SK-N-MC (cell line): ENCODE data around the gene TRAF3.
"Not testable (repeated sequence)": the region's sequence is repeated elsewhere in the genome, so short reads cannot be mapped to it uniquely, and the experiment has no call there.

Source experiments
- DNase-seq: peaks from one replicate; pipeline ENCODE4 v3.0.0-alpha.2; 2011; ENCODE audit warnings: low read depth, low spot score
- H3K27ac ChIP-seq: fragments of 200-600 bp; sonication (generic); 2 replicates; pipeline ENCODE4 v1.5.1; 2016; ENCODE audit warnings: mixed run types
- H3K36me3 ChIP-seq: fragments of 200-600 bp; sonication (generic); 2 replicates; pipeline ENCODE4 v1.6.1; 2017; ENCODE audit warnings: antibody characterized with exemption, low read length, mixed read lengths; ENCODE audit not compliant: insufficient read depth
- H3K4me3 ChIP-seq: fragments of 200-600 bp; sonication (generic); 2 replicates; pipeline ENCODE4 v1.5.1; 2016
- H3K9ac ChIP-seq: fragments of 200-600 bp; sonication (generic); 2 replicates; pipeline ENCODE4 v1.8.0; 2017; ENCODE audit warnings: mixed run types, mixed read lengths; ENCODE audit not compliant: insufficient read length
- H3K9me3 ChIP-seq: fragments of 200-600 bp; sonication (generic); 2 replicates; pipeline ENCODE4 v1.6.1; 2017; ENCODE audit warnings: low read depth, mild to moderate bottlenecking, antibody characterized with exemption, low read length, moderate library complexity, mixed read lengths
- EZH2 ChIP-seq: fragments of 200-600 bp; sonication (generic); IDR thresholded peaks from one replicate; pipeline ENCODE4 v1.6.1; 2017; ENCODE audit warnings: antibody characterized with exemption
- FOXP2 ChIP-seq: optimal IDR thresholded peaks from 2 replicates; pipeline ENCODE3; 2011; ENCODE audit warnings: mild to moderate bottlenecking, moderate library complexity; ENCODE audit not compliant: insufficient read depth; ENCODE audit errors: extremely low read length, control extremely low read depth
- POLR2AphosphoS5 ChIP-seq: IDR thresholded peaks from 2 replicates; pipeline ENCODE4 v1.6.1; 2012; ENCODE audit warnings: mild to moderate bottlenecking, low read depth, low read length, borderline replicate concordance

Gene TRAF3

DNA sequence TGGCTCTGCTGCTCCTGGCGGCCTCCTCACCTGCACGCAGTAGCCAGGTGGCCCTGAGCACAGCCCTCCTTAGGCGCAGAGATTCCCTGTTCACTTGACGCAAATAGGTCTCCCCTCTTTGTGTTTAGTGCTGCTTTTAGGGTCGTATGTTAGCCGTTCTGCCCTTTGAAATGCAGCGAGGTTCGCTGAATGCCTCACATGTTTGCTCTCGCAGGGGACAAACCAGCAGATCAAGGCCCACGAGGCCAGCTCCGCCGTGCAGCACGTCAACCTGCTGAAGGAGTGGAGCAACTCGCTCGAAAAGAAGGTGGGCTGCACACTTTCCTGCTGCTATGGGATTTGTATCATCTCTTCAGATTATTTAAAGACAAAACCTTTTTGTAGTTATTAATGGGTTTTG lies 113.9 kb downstream of the TRAF3 start:
- Histone ChIP-seq H3K36me3 (peaks cover 39% of the 10 kb centered on the region; the same call in 1 of the 2 replicates), H3K4me3 (no peak overlapping the region), H3K9me3 (no peaks in the 10 kb centered on the region), H3K27ac (no peak overlapping the region), H3K9ac (no peak overlapping the region)
- TF ChIP-seq EZH2 (no peak), FOXP2 (no peak), POLR2AphosphoS5 (no peak)
- no peak for DNase-seq

DNA sequence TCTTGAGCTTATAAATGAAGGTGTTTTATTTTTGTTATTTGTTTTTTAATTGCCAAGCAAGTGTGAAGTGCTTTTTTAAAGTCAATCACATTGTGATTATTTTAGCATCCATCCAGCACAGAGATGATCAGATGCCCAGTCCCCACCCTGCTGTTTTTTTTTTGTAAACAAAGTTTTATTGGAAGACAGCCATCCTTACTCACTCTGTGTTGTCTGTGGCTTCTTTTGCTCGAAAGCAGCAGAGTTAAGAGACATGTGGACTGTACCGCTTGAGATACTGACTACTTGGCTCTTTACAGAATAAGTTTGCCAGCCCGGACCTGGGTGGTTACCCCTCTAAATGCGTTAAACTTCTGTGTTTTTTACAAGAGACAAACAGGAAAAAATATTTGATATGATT lies 114.3 kb downstream of the TRAF3 start:
- Histone ChIP-seq H3K4me3 (no peak overlapping the region), H3K9ac (no peak overlapping the region), H3K27ac (no peak overlapping the region), H3K9me3 (no peaks in the 10 kb centered on the region), H3K36me3 (peaks cover 34% of the 10 kb centered on the region; the same call in 1 of the 2 replicates)
- DNase-seq = no peak
- TF ChIP-seq FOXP2 (no peak), POLR2AphosphoS5 (no peak), EZH2 (no peak)

DNA sequence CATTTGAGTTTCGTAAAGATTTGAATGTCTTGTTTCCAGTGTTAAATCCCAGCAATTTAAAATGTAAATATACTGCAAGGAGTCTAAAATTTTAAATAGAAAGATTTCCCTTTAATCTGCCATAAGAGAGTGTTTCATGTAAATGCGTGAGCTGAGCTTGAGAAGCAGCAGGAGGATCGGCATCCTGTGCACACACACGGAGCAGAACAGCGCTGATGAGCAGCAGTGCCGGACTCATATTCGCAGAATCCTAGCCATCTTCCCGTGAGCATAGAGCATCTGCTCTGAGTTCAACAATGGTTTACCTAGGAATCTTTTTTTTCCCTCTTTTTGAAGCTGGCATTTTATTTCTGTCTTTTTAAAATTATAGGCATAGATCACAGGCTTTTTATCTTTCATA lies 115.4 kb downstream of the TRAF3 start:
- Histone ChIP-seq H3K4me3 (no peak overlapping the region), H3K27ac (no peak overlapping the region), H3K9me3 (no peaks in the 10 kb centered on the region), H3K36me3 (peaks cover 33% of the 10 kb centered on the region; the same call in 1 of the 2 replicates), H3K9ac (no peak overlapping the region)
- DNase-seq = no peak
- TF ChIP-seq FOXP2 (no peak), POLR2AphosphoS5 (no peak), EZH2 (no peak)

DNA sequence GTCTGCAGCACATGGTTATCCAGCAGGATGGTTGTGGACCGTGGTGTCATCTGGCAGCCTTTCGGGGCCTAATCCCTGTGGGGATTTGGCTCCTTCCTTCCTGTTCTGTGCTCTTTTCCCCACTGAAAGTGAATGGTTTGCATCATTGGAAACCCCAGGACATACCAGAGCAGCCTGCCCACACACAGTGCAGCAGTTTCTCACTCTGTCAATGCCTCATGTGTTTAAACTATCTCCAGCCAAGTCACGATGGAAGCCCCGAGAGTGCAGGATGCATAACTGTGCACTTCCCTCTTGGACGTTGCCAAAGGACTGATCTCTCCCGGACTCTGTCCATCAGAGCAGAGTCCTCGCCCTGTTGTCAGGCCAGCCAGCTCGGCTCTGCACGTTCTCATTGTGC lies 116.2 kb downstream of the TRAF3 start:
- TF ChIP-seq EZH2 (no peak), FOXP2 (no peak), POLR2AphosphoS5 (no peak)
- no peak overlapping the region for H3K9ac ChIP-seq
- H3K27ac ChIP-seq = no peak overlapping the region
- no peak for DNase-seq
- H3K36me3 ChIP-seq = peaks cover 29% of the 10 kb centered on the region; the same call in 1 of the 2 replicates
- H3K9me3 ChIP-seq = no peaks in the 10 kb centered on the region
- no peak overlapping the region for H3K4me3 ChIP-seq

DNA sequence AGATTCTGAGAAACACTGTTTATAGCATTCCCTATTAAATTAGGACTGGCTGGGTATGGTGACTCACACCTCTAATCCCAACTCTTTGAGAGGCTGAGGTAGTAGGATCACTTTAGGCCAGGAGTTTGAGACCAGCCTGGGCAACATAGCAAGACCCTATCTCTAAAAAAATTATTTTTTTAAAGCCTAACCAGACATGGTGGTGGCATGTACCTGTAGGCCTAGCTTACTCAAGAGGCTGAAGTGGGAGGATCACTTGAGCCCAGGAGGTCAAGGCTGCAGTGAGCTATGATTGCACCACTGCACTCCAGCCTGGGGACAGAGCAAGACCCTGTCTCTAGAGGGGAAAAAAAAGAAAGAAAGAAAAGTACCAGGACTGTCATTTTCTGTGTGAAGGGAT lies 119.5 kb downstream of the TRAF3 start:
- peaks cover 17% of the 10 kb centered on the region; the same call in 1 of the 2 replicates for H3K36me3 ChIP-seq
- H3K9me3 ChIP-seq, H3K27ac ChIP-seq, H3K4me3 ChIP-seq, DNase-seq, H3K9ac ChIP-seq: not testable (repeated sequence)

DNA sequence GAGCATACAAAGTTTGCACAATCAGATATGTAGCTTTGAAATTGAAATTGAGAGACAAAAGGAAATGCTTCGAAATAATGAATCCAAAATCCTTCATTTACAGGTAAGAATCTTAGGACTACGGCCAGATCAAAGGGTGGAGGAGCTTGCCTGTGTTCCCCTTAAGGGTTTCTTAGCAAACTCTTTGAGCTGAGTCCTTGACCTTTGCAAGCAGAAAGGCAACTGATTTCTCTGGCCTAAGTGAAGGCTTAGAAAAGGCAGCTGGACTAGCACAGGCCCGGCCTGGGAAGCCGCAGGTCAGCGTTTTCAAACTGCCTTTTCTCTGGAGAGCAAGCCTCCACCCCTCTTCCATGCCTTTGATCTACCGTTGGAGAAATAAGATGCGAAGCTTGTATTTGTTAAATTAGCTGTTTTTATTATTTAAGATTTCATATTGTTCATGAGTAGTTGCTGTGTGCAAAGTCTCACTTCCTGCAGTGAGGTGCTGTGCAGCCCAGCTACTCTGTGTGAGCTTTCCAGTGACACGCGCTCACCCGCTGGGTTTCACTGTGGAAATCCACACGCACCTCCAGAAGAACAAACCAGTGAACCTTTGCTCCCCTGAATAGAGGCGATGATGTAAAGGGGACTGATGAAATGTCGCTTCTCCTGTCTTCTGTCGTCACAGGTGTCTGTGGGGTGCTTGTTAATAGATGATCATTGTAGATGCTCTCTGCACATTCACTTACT lies 120.2 kb downstream of the TRAF3 start:
- Histone ChIP-seq H3K36me3 (peaks cover 17% of the 10 kb centered on the region; the same call in 1 of the 2 replicates), H3K4me3 (no peak overlapping the region), H3K9me3 (no peaks in the 10 kb centered on the region), H3K9ac (no peak overlapping the region), H3K27ac (no peak overlapping the region)
- DNase-seq = no peak
- TF ChIP-seq FOXP2 (no peak), POLR2AphosphoS5 (no peak), EZH2 (no peak)

DNA sequence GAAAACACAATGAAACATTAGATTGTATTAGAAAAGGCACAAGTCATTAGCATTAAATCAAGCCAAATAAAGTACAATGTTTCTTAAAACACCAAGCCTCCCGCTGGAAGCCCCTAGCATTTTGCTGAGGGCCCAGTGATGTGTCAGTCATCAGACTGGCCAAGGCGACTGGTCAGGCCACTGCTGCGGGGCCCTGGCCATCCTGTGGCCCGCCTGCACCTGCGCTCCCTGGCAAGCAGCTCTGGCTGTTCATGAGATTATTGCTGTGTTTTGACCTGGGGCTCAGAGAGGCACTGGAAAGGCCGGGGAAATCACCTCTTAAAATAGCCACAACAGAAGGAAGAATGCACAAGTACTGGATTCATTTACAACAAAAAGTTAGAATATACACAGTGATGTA lies 121.0 kb downstream of the TRAF3 start:
- Histone ChIP-seq H3K9ac (no peak overlapping the region), H3K4me3 (no peak overlapping the region), H3K36me3 (peaks cover 18% of the 10 kb centered on the region; the same call in 1 of the 2 replicates), H3K9me3 (no peaks in the 10 kb centered on the region), H3K27ac (no peak overlapping the region)
- TF ChIP-seq EZH2 (no peak), FOXP2 (no peak), POLR2AphosphoS5 (no peak)
- no peak for DNase-seq

DNA sequence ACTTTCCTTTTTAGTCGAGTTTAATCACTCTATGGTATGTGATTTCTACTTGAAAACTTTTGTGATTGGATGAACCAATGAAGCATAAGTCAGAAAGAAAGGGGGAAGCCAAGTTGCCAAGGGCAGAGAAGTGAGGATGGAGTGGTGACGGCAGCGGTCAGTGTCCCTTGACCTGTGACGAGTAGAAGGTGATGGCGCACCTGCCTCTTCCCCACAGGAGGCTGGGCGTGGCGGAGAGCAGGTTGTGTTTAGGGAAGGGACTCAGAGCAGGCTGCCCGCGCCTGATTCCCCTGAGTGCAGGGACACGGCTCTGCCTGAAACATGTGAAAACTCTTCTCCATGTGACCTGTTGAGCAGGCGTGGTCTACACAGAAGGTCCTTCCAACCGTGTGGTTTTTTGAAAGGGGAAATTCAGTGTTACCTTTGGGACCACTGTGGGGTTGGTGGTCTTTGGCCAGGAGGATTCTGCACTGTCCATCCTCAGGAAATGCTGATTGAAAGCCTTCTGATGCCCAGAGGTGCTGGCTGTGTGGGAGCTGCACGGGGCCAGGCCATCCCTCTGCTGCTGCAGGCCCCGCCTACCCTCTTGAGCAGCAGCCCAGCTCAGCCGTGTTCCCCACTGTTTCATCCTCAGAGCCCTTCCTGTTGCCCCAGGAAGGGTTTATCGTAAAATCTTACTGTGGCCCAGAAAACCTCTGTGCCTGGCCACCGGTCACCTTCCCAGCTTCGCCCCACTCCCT lies 121.7 kb downstream of the TRAF3 start:
- no peaks in the 10 kb centered on the region for H3K9me3 ChIP-seq
- no peak for DNase-seq
- H3K4me3 ChIP-seq = no peak overlapping the region
- H3K36me3 ChIP-seq = peaks cover 24% of the 10 kb centered on the region; the same call in 1 of the 2 replicates
- H3K9ac ChIP-seq = no peak overlapping the region
- no peak overlapping the region for H3K27ac ChIP-seq
- TF ChIP-seq EZH2 = no peak

DNA sequence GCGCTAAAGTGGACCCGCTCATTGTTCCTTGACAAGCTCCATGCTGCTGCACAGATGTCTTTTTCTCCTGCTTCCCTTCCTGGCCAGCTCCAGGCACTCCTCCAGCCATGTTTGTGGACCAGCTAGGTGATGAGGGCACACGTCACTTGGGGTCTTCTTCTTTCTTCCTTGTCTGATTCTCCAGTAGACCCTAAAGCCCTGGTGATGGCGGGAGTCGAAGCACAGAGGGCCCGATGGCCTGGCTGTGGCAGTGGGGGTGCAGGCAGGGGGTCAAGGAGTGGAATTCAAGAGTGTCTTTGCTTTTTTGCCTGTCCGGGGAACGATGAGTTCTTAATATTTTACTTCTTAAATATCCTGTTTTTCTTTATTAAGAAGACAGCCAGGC lies 122.3 kb downstream of the TRAF3 start:
- Histone ChIP-seq H3K9ac (no peak overlapping the region), H3K27ac (no peak overlapping the region), H3K36me3 (peaks cover 27% of the 10 kb centered on the region; the same call in 1 of the 2 replicates), H3K9me3 (no peaks in the 10 kb centered on the region), H3K4me3 (no peak overlapping the region)
- no peak for DNase-seq
- TF ChIP-seq EZH2 (no peak), FOXP2 (no peak), POLR2AphosphoS5 (no peak)
